H9 (cell line): ENCODE data around the gene BTBD18. TPM values are rescaled to one million over a fixed set of nuclear protein-coding genes. Genes with fewer than 3 reads are reported as not detected.

Experiments used
- DNase-seq: peaks from one replicate; pipeline ENCODE4 v3.0.0-alpha.2; 2017
- H2AFZ ChIP-seq: one replicate; pipeline ENCODE4 v1.6.1; 2013; ENCODE audit warnings: mild to moderate bottlenecking, low read length, control low read depth, moderate library complexity
- H2AK5ac ChIP-seq: 2 replicates; pipeline ENCODE4 v1.6.1; 2013; ENCODE audit warnings: low read length, control low read depth, mixed read lengths; ENCODE audit not compliant: insufficient read length
- H2BK120ac ChIP-seq: one replicate; pipeline ENCODE4 v1.6.1; 2013; ENCODE audit warnings: low read depth, mild to moderate bottlenecking, low read length, control low read depth, inconsistent platforms; ENCODE audit not compliant: poor library complexity, severe bottlenecking
- H2BK12ac ChIP-seq: 2 replicates; pipeline ENCODE4 v1.6.1; 2013; ENCODE audit warnings: low read length, control low read depth, mixed read lengths, low read depth; ENCODE audit not compliant: insufficient read length
- H2BK15ac ChIP-seq: 2 replicates; pipeline ENCODE4 v1.6.1; 2013; ENCODE audit warnings: low read depth, low read length, control low read depth
- H2BK20ac ChIP-seq: one replicate; pipeline ENCODE4 v1.6.1; 2013; ENCODE audit warnings: low read depth, mild to moderate bottlenecking, low read length, control low read depth, inconsistent platforms; ENCODE audit not compliant: poor library complexity, severe bottlenecking
- H2BK5ac ChIP-seq: 2 replicates; pipeline ENCODE4 v1.6.1; 2013; ENCODE audit warnings: low read length, control low read depth, mixed read lengths; ENCODE audit not compliant: insufficient read length
- H3K14ac ChIP-seq: 2 replicates; pipeline ENCODE4 v1.6.1; 2013; ENCODE audit warnings: low read length, control low read depth; ENCODE audit not compliant: insufficient read depth
- H3K18ac ChIP-seq: 2 replicates; pipeline ENCODE4 v1.6.1; 2013; ENCODE audit warnings: low read depth, mild to moderate bottlenecking, mixed read lengths, low read length, control low read depth; ENCODE audit not compliant: insufficient read length
- H3K23ac ChIP-seq: 2 replicates; pipeline ENCODE4 v1.6.1; 2013; ENCODE audit warnings: low read length, control low read depth, mixed read lengths, low read depth; ENCODE audit not compliant: insufficient read length
- H3K23me2 ChIP-seq: 2 replicates; pipeline ENCODE4 v1.6.1; 2013; ENCODE audit warnings: low read depth, mild to moderate bottlenecking, mixed read lengths, low read length, control low read depth; ENCODE audit not compliant: insufficient read length, poor library complexity, severe bottlenecking
- H3K27ac ChIP-seq: 2 replicates; pipeline ENCODE4 v1.5.1; 2013; ENCODE audit warnings: low read length, control low read depth, mixed read lengths, low read depth; ENCODE audit not compliant: insufficient read length
- H3K27me3 ChIP-seq: 2 replicates; pipeline ENCODE4 v1.6.1; 2013; ENCODE audit warnings: low read length, control low read depth, inconsistent platforms; ENCODE audit not compliant: insufficient read depth
- H3K4ac ChIP-seq: 2 replicates; pipeline ENCODE4 v1.6.1; 2013; ENCODE audit warnings: low read depth, mild to moderate bottlenecking, control low read depth, inconsistent platforms, low read length, moderate library complexity
- H3K4me1 ChIP-seq: 2 replicates; pipeline ENCODE4 v1.6.1; 2013; ENCODE audit warnings: low read length, control low read depth, inconsistent platforms; ENCODE audit not compliant: insufficient read depth
- H3K4me2 ChIP-seq: 2 replicates; pipeline ENCODE4 v1.6.1; 2013; ENCODE audit warnings: low read length, control low read depth, mixed read lengths; ENCODE audit not compliant: insufficient read length, insufficient read depth
- H3K56ac ChIP-seq: 2 replicates; pipeline ENCODE4 v1.6.1; 2013; ENCODE audit warnings: low read depth, mild to moderate bottlenecking, mixed read lengths, low read length, control low read depth; ENCODE audit not compliant: insufficient read length
- H3K79me1 ChIP-seq: 2 replicates; pipeline ENCODE4 v1.6.1; 2013; ENCODE audit warnings: low read depth, mild to moderate bottlenecking, moderate library complexity, low read length, control low read depth, inconsistent platforms; ENCODE audit not compliant: insufficient read depth, poor library complexity, severe bottlenecking
- H3K79me2 ChIP-seq: 2 replicates; pipeline ENCODE4 v1.6.1; 2013; ENCODE audit warnings: low read length, control low read depth, inconsistent platforms; ENCODE audit not compliant: insufficient read depth
- H3K9ac ChIP-seq: 2 replicates; pipeline ENCODE4 v1.6.1; 2013; ENCODE audit warnings: low read length, control low read depth, mixed read lengths; ENCODE audit not compliant: insufficient read length; ENCODE audit errors: extremely low read depth
- H3K9me3 ChIP-seq: one replicate; pipeline ENCODE4 v1.6.1; 2013; ENCODE audit warnings: low read depth, low read length, inconsistent platforms; ENCODE audit not compliant: control insufficient read depth
- H3T11ph ChIP-seq: one replicate; pipeline ENCODE4 v1.6.1; 2013; ENCODE audit warnings: mild to moderate bottlenecking, low read length, control low read depth, inconsistent platforms
- H4K20me1 ChIP-seq: one replicate; pipeline ENCODE4 v1.6.1; 2013; ENCODE audit not compliant: control insufficient read depth, insufficient read length, insufficient read depth
- H4K5ac ChIP-seq: 2 replicates; pipeline ENCODE4 v1.6.1; 2013; ENCODE audit warnings: low read depth, mild to moderate bottlenecking, mixed read lengths, low read length, control low read depth; ENCODE audit not compliant: insufficient read length
- H4K8ac ChIP-seq: replicated peaks from 2 replicates; pipeline ENCODE4 v1.6.1; 2013; ENCODE audit warnings: low read length, control low read depth, mixed read lengths, low read depth; ENCODE audit not compliant: insufficient read length
- H4K91ac ChIP-seq: 2 replicates; pipeline ENCODE4 v1.6.1; 2013; ENCODE audit warnings: low read depth, mild to moderate bottlenecking, moderate library complexity, mixed read lengths, low read length, control low read depth; ENCODE audit not compliant: insufficient read length
- H3K27ac Mint-ChIP-seq, 3 experiments: 2 replicates in 2 of 3; 3 replicates in 1 of 3; pipeline ENCODE4 v1.8.0; 2020 to 2021; ENCODE audit warnings: mixed read lengths in 3 of 3, mild to moderate bottlenecking in 1 of 3, moderate library complexity in 1 of 3
- H3K27me3 Mint-ChIP-seq: 2 replicates; pipeline ENCODE4 v1.8.0; 2021; ENCODE audit warnings: low read depth, mild to moderate bottlenecking, moderate library complexity, mixed read lengths
- H3K36me3 Mint-ChIP-seq, 3 experiments: 2 replicates in 2 of 3; 3 replicates in 1 of 3; pipeline ENCODE4 v1.8.0; 2020 to 2021; ENCODE audit warnings: low read depth in 3 of 3, mixed read lengths in 3 of 3; ENCODE audit not compliant: insufficient read depth in 1 of 3
- H3K4me1 Mint-ChIP-seq, 2 experiments: 2 replicates each; pipeline ENCODE4 v1.8.0; 2020; ENCODE audit warnings: mixed read lengths in 2 of 2
- H3K4me3 Mint-ChIP-seq, 2 experiments: 2 replicates in 1 of 2; 3 replicates in 1 of 2; pipeline ENCODE4 v1.8.0; 2020 to 2021; ENCODE audit warnings: mild to moderate bottlenecking in 2 of 2, mixed read lengths in 2 of 2, moderate library complexity in 1 of 2
- H3K9me3 Mint-ChIP-seq, 2 experiments: 2 replicates in 1 of 2; 3 replicates in 1 of 2; pipeline ENCODE4 v1.8.0; 2020; ENCODE audit warnings: mild to moderate bottlenecking in 2 of 2, mixed read lengths in 2 of 2, moderate library complexity in 1 of 2
- CTCF ChIP-seq: fragments of 200-600 bp; sonication (generic); conservative IDR thresholded peaks from 3 replicates; pipeline ENCODE4 v1.8.0; 2021; ENCODE audit warnings: antibody characterized with exemption, mild to moderate bottlenecking
- WGBS: extraction: QIAGEN DNeasy Blood & Tissue Kit; methylation state at CpG from one replicate; pipeline ENCODE4 v1.1.7; 2013; ENCODE audit warnings: missing lambda C conversion rate, low lambda C conversion rate, mixed read lengths; ENCODE audit not compliant: insufficient read length; ENCODE audit errors: extremely low coverage; 5-methylcytosine and 5-hydroxymethylcytosine counted together
- total RNA-seq: library from RNA; stranded (reverse); gene quantifications from 2 replicates; pipeline ENCODE4 v1.2.1, GENCODE V29; 2021

The BTBD18 gene
- total RNA-seq, 1 experiment from 2014 or later = not detected

GRCh38 chr11:57713835-57714234 is 37.8 kb downstream of the BTBD18 start:
- no peaks in the 10 kb centered on the region for H3K27me3 Mint-ChIP-seq
- Histone ChIP-seq H3K9me3 (no peaks in the 10 kb centered on the region), H3K27ac (no peak overlapping the region), H4K8ac (no peak overlapping the region), H3K79me1 (no peaks in the 10 kb centered on the region), H3K4ac (no peak overlapping the region), H3K27me3 (no peaks in the 10 kb centered on the region), H4K20me1 (no peaks in the 10 kb centered on the region), H2AK5ac (no peak overlapping the region), H2BK5ac (no peak overlapping the region), H2BK120ac (no peak overlapping the region), H3K56ac (no peak overlapping the region), H3K18ac (no peak overlapping the region), H4K5ac (no peak overlapping the region), H2BK15ac (no peak overlapping the region), H2BK20ac (no peak overlapping the region), H3K4me2 (peak overlapping the region; percentile 74), H2AFZ (no peak overlapping the region), H3K14ac (no peak overlapping the region), H3K4me1 (no peaks in the 10 kb centered on the region), H3K9ac (no peak overlapping the region), H3K79me2 (peaks cover 21% of the 10 kb centered on the region; the same call in 1 of the 2 replicates), H2BK12ac (no peak overlapping the region), H3T11ph (no peak overlapping the region), H3K23ac (no peak overlapping the region), H3K23me2 (no peaks in the 10 kb centered on the region), H4K91ac (no peak overlapping the region)
- no CpG with 5 or more reads among the region's 2 CpGs for WGBS
- H3K9me3 Mint-ChIP-seq = peaks cover 10 to 12% of the 10 kb centered on the region in 2 experiments; a peak in 4 of 5 replicates
- H3K27ac Mint-ChIP-seq = no peak overlapping the region
- H3K36me3 Mint-ChIP-seq = peaks cover 27 to 31% (median 27%) of the 10 kb centered on the region in 3 experiments
- no peak for DNase-seq
- H3K4me1 Mint-ChIP-seq = peaks cover 13 to 22% of the 10 kb centered on the region in 2 experiments
- no peak for TF ChIP-seq CTCF
- H3K4me3 Mint-ChIP-seq = peak overlapping the region; percentile 100
